ACC112 (cell line): ENCODE data around the gene LARP7.
"Not testable (repeated sequence)": the region's sequence is repeated elsewhere in the genome, so short reads cannot be mapped to it uniquely, and the experiment has no call there.

ENCODE experiments used
- H2AFZ ChIP-seq: fragments of 200-600 bp; sonication (generic); one replicate; pipeline ENCODE4 v1.6.0; 2017; ENCODE audit warnings: antibody characterized with exemption, low read length; ENCODE audit not compliant: unreplicated experiment
- H3K27ac ChIP-seq: fragments of 200-600 bp; sonication (generic); 2 replicates; pipeline ENCODE4 v1.5.1; 2014; ENCODE audit warnings: low read depth, mild to moderate bottlenecking, antibody characterized with exemption, low read length, moderate library complexity
- H3K27me3 ChIP-seq: fragments of 200-600 bp; sonication (generic); 2 replicates; pipeline ENCODE4 v1.6.1; 2014; ENCODE audit warnings: mild to moderate bottlenecking, antibody characterized with exemption, low read length, moderate library complexity, mixed read lengths; ENCODE audit not compliant: insufficient read depth
- H3K36me3 ChIP-seq: fragments of 200-600 bp; sonication (generic); 2 replicates; pipeline ENCODE4 v1.6.1; 2016; ENCODE audit warnings: mild to moderate bottlenecking, antibody characterized with exemption, low read length, moderate library complexity, mixed read lengths; ENCODE audit not compliant: insufficient read depth
- H3K4me1 ChIP-seq: fragments of 200-600 bp; sonication (generic); one replicate; pipeline ENCODE4 v1.6.1; 2016; ENCODE audit warnings: low read length, mixed read lengths; ENCODE audit not compliant: insufficient read depth, unreplicated experiment, control insufficient read depth
- H3K4me3 ChIP-seq: fragments of 200-600 bp; sonication (generic); 2 replicates; pipeline ENCODE4 v1.5.1; 2014; ENCODE audit warnings: mild to moderate bottlenecking, low read depth, low read length
- H3K79me2 ChIP-seq: fragments of 200-600 bp; sonication (generic); one replicate; pipeline ENCODE4 v1.6.0; 2016; ENCODE audit warnings: low read length; ENCODE audit not compliant: control insufficient read depth, unreplicated experiment, insufficient read depth

The LARP7 gene

GRCh38 chr4:112636688-112637551, at the start of gene LARP7, which contains the start of gene ZGRF1:
TSS of gene LARP7 (plus strand) at chr4:112637143. CDS start at chr4:112644670, 7,527 bp downstream.
TSS of gene ZGRF1 (minus strand) at chr4:112636909. CDS start at chr4:112633176, 3,733 bp downstream.
- Histone ChIP-seq H3K79me2 (peaks cover 58% of the 10 kb centered on the region), H3K27ac (peak within 1 kb of the TSS; percentile 95), H2AFZ (peak within 1 kb of the TSS; percentile 90), H3K4me1 (peaks cover 14% of the 10 kb centered on the region), H3K36me3 (no peaks in the 10 kb centered on the region), H3K27me3 (no peaks in the 10 kb centered on the region), H3K4me3 (peak within 1 kb of the TSS; percentile 94)

GRCh38 chr4:112589206-112589605, 47.7 kb upstream of the LARP7 start:
- H3K27me3 ChIP-seq: no peaks in the 10 kb centered on the region
- H3K4me1 ChIP-seq: peaks cover 11% of the 10 kb centered on the region
- H2AFZ ChIP-seq: no peak overlapping the region
- H3K36me3 ChIP-seq: no peaks in the 10 kb centered on the region
- H3K79me2 ChIP-seq: no peaks in the 10 kb centered on the region
- no peak overlapping the region for H3K27ac ChIP-seq
- no peak overlapping the region for H3K4me3 ChIP-seq

- Histone ChIP-seq H3K36me3 (no peaks in the 10 kb centered on the region), H3K79me2 (no peaks in the 10 kb centered on the region), H3K27ac (no peak overlapping the region), H3K27me3 (no peaks in the 10 kb centered on the region), H3K4me3 (no peak overlapping the region), H2AFZ (no peak overlapping the region), H3K4me1 (peaks cover 11% of the 10 kb centered on the region)
Observed at GRCh38 chr4:112591593-112591992, 45.4 kb upstream of the LARP7 start.

- no peak overlapping the region for H3K27ac ChIP-seq
- peaks cover 11% of the 10 kb centered on the region for H3K4me1 ChIP-seq
- no peak overlapping the region for H2AFZ ChIP-seq
- H3K36me3 ChIP-seq: no peaks in the 10 kb centered on the region
- no peaks in the 10 kb centered on the region for H3K79me2 ChIP-seq
- no peaks in the 10 kb centered on the region for H3K27me3 ChIP-seq
- H3K4me3 ChIP-seq: no peak overlapping the region
Observed at GRCh38 chr4:112592717-112593116, 44.2 kb upstream of the LARP7 start.

GRCh38 chr4:112593438-112594133, 43.4 kb upstream of the LARP7 start:
- H3K4me1 ChIP-seq: peaks cover 9% of the 10 kb centered on the region
- H3K36me3 ChIP-seq: no peaks in the 10 kb centered on the region
- H3K79me2 ChIP-seq: no peaks in the 10 kb centered on the region
- H3K27me3 ChIP-seq: no peaks in the 10 kb centered on the region
- H3K27ac ChIP-seq: no peak overlapping the region
- no peak overlapping the region for H3K4me3 ChIP-seq
- H2AFZ ChIP-seq: no peak overlapping the region

- H3K4me3 ChIP-seq: no peak overlapping the region
- H3K27ac ChIP-seq: no peak overlapping the region
- no peaks in the 10 kb centered on the region for H3K79me2 ChIP-seq
- H3K36me3 ChIP-seq: no peaks in the 10 kb centered on the region
- H3K27me3 ChIP-seq: no peaks in the 10 kb centered on the region
- no peaks in the 10 kb centered on the region for H3K4me1 ChIP-seq
- H2AFZ ChIP-seq: no peak overlapping the region
Observed at GRCh38 chr4:112594993-112595392, 42.0 kb upstream of the LARP7 start.

- H3K4me3 ChIP-seq: no peak overlapping the region
- no peaks in the 10 kb centered on the region for H3K79me2 ChIP-seq
- H2AFZ ChIP-seq: no peak overlapping the region
- H3K36me3 ChIP-seq: no peaks in the 10 kb centered on the region
- no peaks in the 10 kb centered on the region for H3K27me3 ChIP-seq
- no peaks in the 10 kb centered on the region for H3K4me1 ChIP-seq
- H3K27ac ChIP-seq: no peak overlapping the region
Observed at GRCh38 chr4:112604589-112604988, 32.4 kb upstream of the LARP7 start.

GRCh38 chr4:112612814-112613213, 24.1 kb upstream of the LARP7 start:
- not testable (repeated sequence) for H3K27me3 ChIP-seq, H2AFZ ChIP-seq, H3K27ac ChIP-seq, H3K4me1 ChIP-seq, H3K79me2 ChIP-seq, H3K4me3 ChIP-seq
- H3K36me3 ChIP-seq: peaks cover 12% of the 10 kb centered on the region

- Histone ChIP-seq H3K27me3 (no peaks in the 10 kb centered on the region), H3K4me1 (no peaks in the 10 kb centered on the region), H3K36me3 (peaks cover 20% of the 10 kb centered on the region), H3K27ac (no peak overlapping the region), H3K4me3 (no peak overlapping the region), H2AFZ (no peak overlapping the region), H3K79me2 (no peaks in the 10 kb centered on the region)
Observed at GRCh38 chr4:112616984-112617383, 20.0 kb upstream of the LARP7 start.

- Histone ChIP-seq H3K27ac (no peak overlapping the region), H3K27me3 (no peaks in the 10 kb centered on the region), H3K4me3 (no peak overlapping the region), H2AFZ (no peak overlapping the region), H3K36me3 (peaks cover 6% of the 10 kb centered on the region), H3K79me2 (no peaks in the 10 kb centered on the region), H3K4me1 (no peaks in the 10 kb centered on the region)
Observed at GRCh38 chr4:112626228-112626627, 10.7 kb upstream of the LARP7 start.
